NCI-H2196 treated with DMSO at 0.1 percent for 48 hours (cell line): Measurements from ENCODE around the gene LRRC9.

Experiments
- DNase-seq: peaks from one replicate; lab custom pipeline; 2025; ENCODE audit not compliant: unreplicated experiment; lab: John Stamatoyannopoulos, UW

Gene LRRC9

DNA sequence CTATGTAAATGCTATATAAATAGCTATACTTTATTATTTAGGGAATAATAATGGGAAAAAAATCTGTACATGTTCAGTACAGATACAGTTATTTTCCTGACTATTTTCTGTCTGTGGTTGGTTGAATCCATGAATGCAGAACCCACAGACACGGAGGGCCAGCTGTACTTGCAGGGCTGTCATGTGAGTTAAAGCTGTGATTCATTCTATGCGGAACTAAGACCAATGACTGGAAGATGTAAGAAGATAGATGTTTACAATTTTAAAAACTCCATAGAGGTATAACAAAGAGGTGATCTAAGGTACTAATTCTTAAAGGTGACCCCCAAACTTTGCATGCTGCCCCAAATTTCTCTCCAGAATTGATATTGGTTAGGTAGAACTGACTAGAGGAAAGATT, 186.4 kb downstream of the LRRC9 start:
- DNase-seq = no peak

DNA sequence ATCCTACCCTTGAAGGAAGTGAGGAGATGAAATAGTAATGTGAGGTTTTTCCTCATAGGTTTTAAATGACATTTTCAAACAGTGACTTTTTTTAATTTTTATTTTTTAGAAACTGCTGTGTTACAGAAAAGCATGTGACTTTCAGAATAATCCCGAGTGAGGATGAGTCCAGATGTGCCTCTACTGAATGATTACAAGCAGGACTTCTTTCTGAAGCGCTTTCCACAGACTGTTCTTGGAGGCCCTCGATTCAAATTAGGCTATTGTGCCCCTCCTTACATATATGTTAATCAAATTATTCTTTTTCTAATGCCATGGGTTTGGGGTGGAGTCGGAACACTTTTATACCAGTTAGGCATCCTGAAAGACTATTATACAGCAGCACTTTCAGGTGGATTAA, 187.5 kb downstream of the LRRC9 start:
- DNase-seq = no peak

DNA sequence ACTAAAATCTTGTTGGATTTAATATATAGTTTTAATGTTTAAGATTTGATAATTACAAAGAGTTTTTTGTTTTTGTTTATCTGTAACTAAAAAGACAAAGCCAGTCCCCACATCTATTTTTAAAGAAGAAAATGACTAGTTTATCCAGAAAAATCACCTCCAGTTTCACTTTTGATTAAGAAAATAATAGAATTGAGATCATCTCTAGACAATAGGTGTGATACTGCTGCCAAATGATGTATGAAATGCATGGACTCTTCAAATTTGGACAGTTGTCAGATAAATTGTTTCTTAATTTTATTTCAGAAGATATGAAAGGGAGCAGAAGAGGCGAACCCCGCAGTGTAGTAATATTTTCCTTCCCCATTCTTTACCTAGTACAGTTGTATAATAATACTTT, 191.8 kb downstream of the LRRC9 start:
- no peak for DNase-seq
